A549 treated with GW870086 at 1 μM for 4 hours (cell line): Measurements from ENCODE around the gene ZNF487. TPM values are rescaled to one million over a fixed set of nuclear protein-coding genes. Genes with fewer than 3 reads are reported as not detected.

ENCODE experiments used
- total RNA-seq: library from RNA; stranded (reverse); fragments of 200-300 nt; extraction: Qiagen RNA extraction; gene quantifications from 5 replicates; pipeline ENCODE4 v1.2.3, GENCODE V29; 2022; ENCODE audit warnings: low read depth

The ZNF487 gene
- total RNA-seq = 5.5 to 8.4 TPM (median 6.5 TPM) in 5 replicates

DNA sequence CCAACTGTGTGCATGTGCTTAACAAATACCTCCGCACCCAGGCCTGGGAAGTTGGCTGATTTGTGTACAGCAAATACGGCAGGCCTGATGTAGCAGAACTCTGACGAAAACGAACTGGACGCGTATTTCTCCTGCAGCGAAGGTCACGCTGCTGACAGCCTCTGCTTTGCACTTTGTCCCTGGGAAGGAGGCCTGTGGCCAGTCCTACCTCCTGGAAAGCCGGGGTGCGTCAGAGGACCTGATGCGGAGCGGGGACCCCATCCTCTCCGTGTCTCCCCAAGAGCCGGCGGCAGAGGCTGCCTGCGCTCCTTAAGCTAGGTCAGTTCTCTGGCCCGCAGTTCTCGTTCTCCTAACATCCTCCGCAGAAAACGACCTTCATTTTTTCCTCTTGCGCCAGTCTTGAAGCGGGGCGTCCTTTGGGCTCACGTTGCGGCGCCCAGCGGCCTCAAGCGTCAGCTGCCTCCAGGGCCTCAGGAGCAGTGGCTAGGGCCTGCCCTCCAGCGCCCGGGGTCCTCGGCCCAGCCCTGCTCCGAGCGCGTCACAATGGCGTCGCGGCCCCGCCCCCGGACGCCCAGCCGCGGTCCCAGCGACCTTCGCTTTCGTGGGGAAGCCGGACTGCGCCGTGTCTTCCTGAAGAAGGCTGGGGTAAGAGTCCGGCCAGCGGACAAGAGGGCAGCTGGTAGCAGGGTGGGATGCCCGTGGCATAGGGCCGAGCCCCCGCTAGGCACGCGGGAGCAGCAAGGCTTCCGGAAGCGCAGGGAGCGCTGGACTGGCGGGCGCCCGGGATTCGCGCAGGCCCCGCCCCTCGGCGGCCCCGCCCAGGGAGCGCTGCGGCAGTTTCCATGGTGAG lies at the start of gene ZNF487:
Gene ZNF487 (plus strand): TSS at position 821 of the 850 bp plus-strand sequence. CDS start 38,703 bp downstream, outside the sequence.

DNA sequence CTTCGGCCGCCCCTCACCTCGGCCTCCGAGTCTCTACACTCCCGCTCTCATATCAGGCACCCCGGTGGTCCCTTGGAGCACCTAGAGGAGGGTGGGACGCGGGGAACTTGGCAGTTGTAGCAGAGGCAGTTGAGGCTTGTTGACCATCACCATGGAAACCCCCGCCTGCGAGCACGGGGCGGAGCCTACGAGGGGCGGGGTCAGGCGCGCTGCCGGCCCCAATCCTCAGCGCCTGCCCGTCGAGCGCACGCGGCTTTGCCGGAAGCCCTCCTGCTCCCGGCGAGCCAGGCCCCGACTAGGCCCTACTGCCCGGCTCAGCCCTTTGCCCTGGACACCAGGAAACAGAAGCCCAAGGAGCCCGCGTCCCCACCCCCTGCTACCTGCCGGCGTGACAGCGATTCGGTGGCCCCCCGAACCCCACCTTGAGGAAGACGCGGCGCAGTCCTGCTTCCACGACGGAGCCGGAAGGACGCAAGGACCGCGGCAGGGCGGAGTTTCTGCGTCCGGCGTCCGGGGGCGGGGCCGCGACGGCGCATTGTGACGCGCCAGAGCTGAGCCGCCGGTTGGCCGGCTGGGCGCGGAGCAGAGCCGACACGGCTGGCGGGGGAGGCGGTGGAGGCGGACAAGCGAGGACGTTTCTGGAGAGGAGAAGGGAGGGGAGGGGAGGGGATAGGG lies 28.1 kb upstream of the ZNF487 start, which contains the start of gene HNRNPF:
Gene HNRNPF (minus strand): TSS at position 477 of the 675 bp plus-strand sequence. CDS start 21,302 bp downstream, outside the sequence.

Other genes with a start within 250 kb of the ZNF487 start
- 5.4 to 7.1 TPM (median 5.9 TPM) in 5 replicates for gene RASGEF1A, start 170.0 kb upstream of the ZNF487 start, total RNA-seq
- not detected in 5 replicates for gene FXYD4, start 65.5 kb upstream of the ZNF487 start, total RNA-seq
- 305 to 356 TPM (median 349 TPM) in 5 replicates for gene HNRNPF, start 27.9 kb upstream of the ZNF487 start, total RNA-seq
- gene ZNF239, start 137.5 kb downstream of the ZNF487 start, total RNA-seq = 1.7 to 2.5 TPM (median 2.3 TPM) in 5 replicates
- 1.1 to 2.2 TPM (median 1.9 TPM) in 5 replicates for gene ZNF485, start 169.3 kb downstream of the ZNF487 start, total RNA-seq
- gene ZNF32, start 211.8 kb downstream of the ZNF487 start, total RNA-seq = 15.8 to 17.4 TPM (median 16.7 TPM) in 5 replicates